Uterus (tissue), 4 donors: ENCODE data around the gene TMEM88. TPM values are rescaled to one million over a fixed set of nuclear protein-coding genes. Genes with fewer than 3 reads are reported as not detected.

Source experiments
- DNase-seq, 2 donors: peaks; one replicate each; pipeline ENCODE4 v3.0.0-alpha.2; 2019 to 2020
- H3K27ac ChIP-seq, 2 donors: fragments of 200-600 bp; sonication (generic); 1 replicate in 1 of 2; 2 replicates in 1 of 2; pipeline ENCODE4 v1.5.1; 2016 to 2018
- H3K27me3 ChIP-seq, 2 donors: fragments of 200-600 bp; sonication (generic); one replicate each; pipeline ENCODE4 v1.5.1; 2018 to 2019; ENCODE audit warnings: control low read depth in 1 of 2
- H3K36me3 ChIP-seq, 2 donors: fragments of 200-600 bp; sonication (generic); one replicate each; pipeline ENCODE4 v1.5.1; 2019; ENCODE audit warnings: control low read depth in 1 of 2
- H3K4me1 ChIP-seq, 2 donors: fragments of 200-600 bp; sonication (generic); one replicate each; pipeline ENCODE4 v1.5.1; 2018 to 2019; ENCODE audit warnings: control low read depth in 1 of 2
- H3K4me3 ChIP-seq, 2 donors: fragments of 200-600 bp; sonication (generic); 1 replicate in 1 of 2; 2 replicates in 1 of 2; pipeline ENCODE4 v1.5.1; 2018 to 2019; ENCODE audit warnings: mild to moderate bottlenecking in 1 of 2
- H3K9me3 ChIP-seq, 2 donors: fragments of 200-600 bp; sonication (generic); one replicate each; pipeline ENCODE4 v1.5.1; 2019; ENCODE audit warnings: control low read depth in 1 of 2
- POLR2A ChIP-seq, 2 donors: fragments of 450-650 bp; IDR thresholded peaks; one replicate each; pipeline ENCODE4 v1.6.1; 2016; ENCODE audit warnings: antibody characterized with exemption in 2 of 2, mild to moderate bottlenecking in 1 of 2, moderate library complexity in 1 of 2
- intact Hi-C: fragments of 100-400 bp; cut with DNase I; formaldehyde crosslinking; loops from one replicate; pipeline ENCODE4 v1.15.1; 2023; ENCODE audit warnings: low total_unique reads
- total RNA-seq, 4 donors: library from RNA; depleted of rRNA in 3 of 4; stranded (reverse); fragments of >200 nt in 3 of 4; gene quantifications; one replicate each; pipeline versions ENCODE4 v1.1.0 to v1.2.4, GENCODE V29; 2014 to 2023
- TF ChIP-seq, protein P1 (sequence below), 4 experiments: fragments of 200-600 bp in 2 of 4; fragments of 450-650 bp in 2 of 4; sonication (generic) in 2 of 4; IDR thresholded peaks; one replicate each; pipeline ENCODE4 v1.5.1; 2016 to 2019; ENCODE audit warnings: antibody characterized with exemption in 4 of 4, mild to moderate bottlenecking in 2 of 4, moderate library complexity in 1 of 4
- donor health status: DM: yes; HTN: yes; CAD: no.

The TMEM88 gene
- total RNA-seq, 4 donors from 2014 or later, result 7.3 to 68.1 (median 28.1) TPM

- Histone ChIP-seq H3K36me3 (no peaks in the 10 kb centered on the region), H3K4me1 (peaks cover 8 to 10% of the 10 kb centered on the region in 2 donors), H3K4me3 (no peak overlapping the region), H3K27ac (peak overlapping the region; percentile 93 to 98), H3K27me3 (no peaks in the 10 kb centered on the region), H3K9me3 (no peaks in the 10 kb centered on the region)
- intact Hi-C loops, result no loop called here
- TF ChIP-seq, protein P1, sequence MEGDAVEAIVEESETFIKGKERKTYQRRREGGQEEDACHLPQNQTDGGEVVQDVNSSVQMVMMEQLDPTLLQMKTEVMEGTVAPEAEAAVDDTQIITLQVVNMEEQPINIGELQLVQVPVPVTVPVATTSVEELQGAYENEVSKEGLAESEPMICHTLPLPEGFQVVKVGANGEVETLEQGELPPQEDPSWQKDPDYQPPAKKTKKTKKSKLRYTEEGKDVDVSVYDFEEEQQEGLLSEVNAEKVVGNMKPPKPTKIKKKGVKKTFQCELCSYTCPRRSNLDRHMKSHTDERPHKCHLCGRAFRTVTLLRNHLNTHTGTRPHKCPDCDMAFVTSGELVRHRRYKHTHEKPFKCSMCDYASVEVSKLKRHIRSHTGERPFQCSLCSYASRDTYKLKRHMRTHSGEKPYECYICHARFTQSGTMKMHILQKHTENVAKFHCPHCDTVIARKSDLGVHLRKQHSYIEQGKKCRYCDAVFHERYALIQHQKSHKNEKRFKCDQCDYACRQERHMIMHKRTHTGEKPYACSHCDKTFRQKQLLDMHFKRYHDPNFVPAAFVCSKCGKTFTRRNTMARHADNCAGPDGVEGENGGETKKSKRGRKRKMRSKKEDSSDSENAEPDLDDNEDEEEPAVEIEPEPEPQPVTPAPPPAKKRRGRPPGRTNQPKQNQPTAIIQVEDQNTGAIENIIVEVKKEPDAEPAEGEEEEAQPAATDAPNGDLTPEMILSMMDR (IDR thresholded peaks at IDR 0.05), result no peak
- no peak for TF ChIP-seq POLR2A (IDR thresholded peaks at IDR 0.05)
- no peak for DNase-seq
These were observed 15.5 kb upstream of the TMEM88 start for GRCh38 chr17:7839190-7839875.

GRCh38 chr17:7839876-7840261 is 15.0 kb upstream of the TMEM88 start:
- TF ChIP-seq POLR2A (IDR thresholded peaks at IDR 0.05), result no peak
- TF ChIP-seq, protein P1 (IDR thresholded peaks at IDR 0.05), result no peak
- Histone ChIP-seq H3K27me3 (no peaks in the 10 kb centered on the region), H3K9me3 (no peaks in the 10 kb centered on the region), H3K4me1 (peaks cover 8 to 10% of the 10 kb centered on the region in 2 donors), H3K27ac (peak overlapping the region; percentile 93 to 95), H3K36me3 (no peaks in the 10 kb centered on the region), H3K4me3 (no peak overlapping the region)
- intact Hi-C loops, result no loop called here
- DNase-seq, result no peak

DNA sequence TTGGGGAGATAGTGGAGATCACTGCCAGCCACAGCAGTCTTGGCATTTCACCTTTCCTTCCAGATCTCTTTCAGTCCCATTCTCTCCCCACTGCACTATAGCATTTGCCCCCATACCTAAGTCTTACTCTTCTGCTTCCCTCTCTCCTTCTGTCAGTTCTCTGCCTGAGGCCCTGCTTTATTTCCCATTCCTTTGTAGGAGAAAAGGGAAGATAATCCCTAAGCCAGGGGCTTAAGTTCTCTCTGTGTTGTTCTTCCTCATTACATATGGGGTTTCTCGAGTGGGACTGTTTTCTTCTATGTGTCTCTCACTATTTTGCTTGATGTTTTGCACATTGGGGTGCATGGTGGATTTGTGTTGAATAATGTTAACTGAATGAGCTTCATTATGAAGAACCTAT is 14.4 kb upstream of the TMEM88 start:
- Histone ChIP-seq H3K4me3 (no peak overlapping the region), H3K27me3 (no peaks in the 10 kb centered on the region), H3K9me3 (no peaks in the 10 kb centered on the region), H3K27ac (peak overlapping the region; percentile 95 to 99), H3K36me3 (no peaks in the 10 kb centered on the region), H3K4me1 (peaks cover 12 to 15% of the 10 kb centered on the region in 2 donors)
- no peak for DNase-seq
- intact Hi-C loops, result no loop called here
- TF ChIP-seq, protein P1 (IDR thresholded peaks at IDR 0.05), result no peak
- TF ChIP-seq POLR2A (IDR thresholded peaks at IDR 0.05), result no peak

- intact Hi-C loops, result no loop called here
- peak overlapping the region; percentile 95 to 99 for H3K27ac ChIP-seq
- peak overlapping the region in 1 of 2 donors; percentile 88 for H3K4me3 ChIP-seq
- H3K27me3 ChIP-seq, result no peaks in the 10 kb centered on the region
- H3K36me3 ChIP-seq, result no peaks in the 10 kb centered on the region
- peaks cover 12 to 17% of the 10 kb centered on the region in 2 donors for H3K4me1 ChIP-seq
- no peak for DNase-seq
- H3K9me3 ChIP-seq, result no peaks in the 10 kb centered on the region
- TF ChIP-seq POLR2A (IDR thresholded peaks at IDR 0.05), result no peak
- TF ChIP-seq, protein P1 (IDR thresholded peaks at IDR 0.05), result no peak
These were observed 14.0 kb upstream of the TMEM88 start for GRCh38 chr17:7840875-7841274.

DNA sequence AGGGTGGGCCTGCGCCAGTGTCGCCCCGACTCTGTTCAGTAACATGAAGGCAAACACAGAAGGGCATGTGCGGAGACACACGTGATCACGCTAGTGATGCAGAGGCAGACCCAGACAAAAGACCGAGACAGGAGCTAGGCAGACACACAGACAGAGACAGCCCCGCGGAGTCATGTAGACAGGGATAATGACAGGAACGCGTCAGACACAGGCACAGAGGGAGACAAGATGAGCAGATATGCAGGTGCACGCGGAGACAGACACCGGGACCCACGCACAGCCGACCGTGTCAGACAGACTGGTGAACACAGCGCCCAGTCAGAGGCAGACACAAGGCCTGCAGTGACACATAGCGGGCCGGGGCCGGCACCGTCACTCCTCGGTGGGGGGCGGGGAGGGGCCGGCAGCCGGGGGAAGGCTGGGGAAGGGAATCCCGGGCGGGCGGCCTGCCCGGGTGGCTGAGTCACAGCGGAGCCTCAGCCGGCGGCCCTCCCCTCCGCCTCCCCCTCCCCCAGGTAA is 13.4 kb upstream of the TMEM88 start:
- Histone ChIP-seq H3K4me1 (peaks cover 12 to 17% of the 10 kb centered on the region in 2 donors), H3K4me3 (peak overlapping the region; percentile 65 to 88), H3K36me3 (no peaks in the 10 kb centered on the region), H3K27me3 (no peaks in the 10 kb centered on the region), H3K27ac (peak overlapping the region; percentile 95 to 99), H3K9me3 (no peaks in the 10 kb centered on the region)
- TF ChIP-seq, protein P1 (IDR thresholded peaks at IDR 0.05), result peak in 2 of 4 experiments; percentile 13 to 30
- no peak for TF ChIP-seq POLR2A (IDR thresholded peaks at IDR 0.05)
- peak; percentile 93 to 94 for DNase-seq
- intact Hi-C loops, result no loop called here
